ENCODE results near the gene PHC3.

GRCh38 chr3:170078620-170079281, 102.8 kb downstream of the PHC3 start:
- TF ChIP-seq CTCF (IDR thresholded peaks at IDR 0.05) (no peak), EP300 (IDR thresholded peaks at IDR 0.05) (no peak), POLR2A (IDR thresholded peaks at IDR 0.05) (no peak)
